Measurements from ENCODE around the gene JAKMIP1.
"Not testable (repeated sequence)": the region's sequence is repeated elsewhere in the genome, so short reads cannot be mapped to it uniquely, and the experiment has no call there.

Gene JAKMIP1

DNA sequence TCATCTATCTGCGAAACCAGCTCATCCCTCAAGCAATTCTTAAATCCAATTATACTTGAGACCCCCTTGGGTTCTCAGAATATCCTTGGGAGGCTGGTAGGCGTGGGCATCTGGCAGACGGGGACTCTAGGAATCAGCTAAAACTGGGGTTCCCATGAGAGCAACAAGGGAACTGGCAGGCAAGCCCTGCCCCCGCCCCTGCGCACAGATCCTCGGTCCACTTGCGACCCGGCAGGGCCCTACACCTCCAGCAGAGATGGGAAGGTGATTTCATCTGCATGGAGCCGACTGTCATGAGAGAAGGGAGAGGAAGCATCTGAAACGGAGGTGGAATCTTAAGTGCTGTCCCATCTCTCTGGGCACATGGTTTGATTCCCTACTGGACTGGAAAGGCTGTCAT lies 172.2 kb downstream of the JAKMIP1 start:
- DNase-seq = no peak

DNA sequence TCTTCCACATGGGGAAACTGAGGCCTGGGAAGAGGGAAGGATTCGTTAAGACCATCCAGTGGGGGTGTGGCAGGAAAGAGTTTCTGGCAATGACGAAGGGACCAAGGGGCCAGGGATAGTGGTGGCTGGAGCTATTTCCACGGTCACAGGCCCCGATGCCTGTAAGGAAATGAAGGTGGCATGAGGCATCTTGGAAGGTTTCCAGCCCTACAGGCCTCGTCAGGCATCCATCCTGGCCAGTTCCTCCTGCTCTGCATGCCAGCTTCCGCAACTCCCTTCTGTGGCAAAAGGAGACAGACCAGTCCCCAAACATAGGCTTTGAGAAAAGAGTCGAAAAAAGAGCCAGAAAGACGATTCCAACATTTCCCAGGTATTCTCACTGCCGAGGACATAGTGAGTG lies 173.0 kb downstream of the JAKMIP1 start:
- no peak for DNase-seq

DNA sequence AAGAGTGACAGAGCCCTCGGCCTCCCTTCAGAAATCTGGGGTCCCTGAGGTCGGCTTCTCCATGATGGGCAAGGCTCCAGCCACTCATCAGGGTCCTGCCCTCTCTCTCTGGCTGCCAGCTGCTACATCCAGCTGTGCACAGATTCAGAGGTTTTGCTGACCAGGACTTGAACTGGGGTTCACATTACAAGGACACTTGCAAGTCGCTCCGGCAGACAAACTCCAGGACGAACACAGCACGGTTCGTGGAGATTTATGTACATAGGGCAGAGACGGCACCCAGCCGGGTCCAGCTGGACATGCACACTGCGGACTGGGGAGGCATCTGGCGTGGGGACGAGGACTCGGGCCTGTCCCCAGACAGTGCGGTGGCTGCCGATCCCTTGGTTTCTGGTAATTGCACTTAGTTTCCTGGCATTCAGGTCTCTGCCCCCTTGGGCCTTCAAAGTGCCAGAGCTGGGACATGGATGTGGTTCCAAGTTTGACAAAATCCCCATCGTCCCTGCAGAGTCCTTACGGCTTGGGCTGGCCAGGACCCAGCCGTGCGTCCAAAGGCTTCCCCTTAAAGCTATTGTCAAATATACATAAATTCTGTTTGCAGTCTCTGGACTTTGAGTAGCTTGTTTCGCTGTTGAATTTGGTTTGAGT lies 175.9 kb downstream of the JAKMIP1 start:
- DNase-seq = no peak

DNA sequence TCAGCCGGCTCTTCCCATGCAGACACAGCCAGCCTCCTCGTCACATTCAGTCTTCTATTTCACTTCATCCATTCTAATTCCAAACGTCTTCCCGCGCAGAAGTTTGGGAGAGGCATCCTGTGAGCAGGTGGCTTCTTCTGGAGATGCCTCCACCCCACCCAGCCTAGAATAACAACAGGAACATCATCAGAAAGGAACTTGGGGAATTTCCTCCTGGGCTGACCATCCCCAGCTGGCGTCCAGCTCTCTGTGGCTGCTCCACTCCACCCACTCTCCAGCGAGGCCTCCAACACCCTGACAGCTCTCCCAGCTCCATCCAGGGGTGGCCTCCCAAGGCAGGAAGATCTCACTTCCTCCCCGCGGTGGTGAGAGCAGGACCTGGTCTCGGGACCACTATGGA lies 176.6 kb downstream of the JAKMIP1 start:
- DNase-seq = no peak

DNA sequence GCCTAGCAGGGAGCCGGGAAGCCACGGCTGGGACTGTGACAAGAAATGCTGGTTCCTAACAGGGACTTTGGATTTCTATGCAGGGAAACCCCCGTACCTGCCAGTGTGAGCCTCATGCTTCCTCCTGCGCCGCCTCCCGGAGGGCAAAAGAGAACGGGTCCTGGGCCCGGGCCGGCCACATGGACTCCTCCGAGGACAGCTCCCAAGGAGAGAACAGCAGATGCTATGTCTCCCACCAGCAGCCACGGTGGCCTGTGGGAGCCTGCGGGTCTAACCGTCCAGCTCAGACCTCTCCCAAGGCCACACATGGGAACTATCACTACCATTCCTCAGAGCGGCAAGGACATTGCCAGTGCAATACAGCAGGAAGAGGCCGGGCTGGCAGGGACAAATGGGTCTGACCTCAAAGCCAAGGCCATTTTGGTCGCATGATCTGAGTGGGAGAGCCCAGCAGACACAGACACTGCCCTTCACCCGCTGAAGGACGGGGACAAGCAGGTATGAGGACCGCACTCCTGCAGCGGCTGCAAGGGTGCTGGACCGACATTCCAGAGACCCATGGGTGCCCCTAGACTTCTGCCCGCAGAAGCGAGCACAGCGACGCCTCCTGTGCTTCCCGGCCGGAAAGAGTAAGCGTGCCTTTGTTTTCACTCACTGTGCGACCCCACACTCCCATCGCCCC lies 177.6 kb downstream of the JAKMIP1 start:
- no peak for DNase-seq

DNA sequence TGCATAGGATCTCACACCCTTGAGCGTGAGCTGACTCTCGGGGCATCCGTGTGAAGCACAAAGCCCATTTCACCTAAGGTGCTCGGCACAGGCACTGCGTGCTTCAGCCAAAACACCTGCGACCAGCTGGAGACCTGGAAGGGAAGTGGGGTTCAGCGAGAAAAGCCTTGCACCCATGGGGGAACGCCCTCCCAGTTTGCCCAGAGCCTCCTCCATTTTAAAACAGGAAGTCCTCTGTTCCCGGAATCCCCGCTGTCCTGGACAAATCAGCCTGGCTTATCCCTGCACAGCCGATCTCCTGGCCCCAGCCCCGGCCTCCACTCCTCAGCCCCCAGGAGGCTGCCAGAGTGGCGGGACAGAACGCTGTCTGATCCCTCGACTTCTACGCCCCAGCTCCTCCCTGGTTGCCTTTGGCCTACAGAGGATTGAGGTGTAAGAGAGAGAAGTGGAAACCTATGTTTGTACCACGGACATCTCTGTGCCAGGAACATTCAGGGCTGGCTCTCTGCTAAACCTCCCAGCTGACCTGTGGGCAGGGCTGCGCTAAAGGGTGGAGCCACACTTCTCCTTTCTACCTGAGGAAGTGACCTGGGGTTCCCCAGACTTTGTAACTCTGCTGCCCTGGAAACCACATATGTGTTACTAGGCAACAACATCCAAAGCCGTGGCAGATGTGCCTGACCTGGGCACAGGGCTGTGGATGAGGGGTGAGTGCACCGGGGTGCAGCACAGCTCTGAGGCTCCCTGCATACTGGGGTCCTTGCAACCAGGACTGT lies 178.3 kb downstream of the JAKMIP1 start:
- no peak for DNase-seq

DNA sequence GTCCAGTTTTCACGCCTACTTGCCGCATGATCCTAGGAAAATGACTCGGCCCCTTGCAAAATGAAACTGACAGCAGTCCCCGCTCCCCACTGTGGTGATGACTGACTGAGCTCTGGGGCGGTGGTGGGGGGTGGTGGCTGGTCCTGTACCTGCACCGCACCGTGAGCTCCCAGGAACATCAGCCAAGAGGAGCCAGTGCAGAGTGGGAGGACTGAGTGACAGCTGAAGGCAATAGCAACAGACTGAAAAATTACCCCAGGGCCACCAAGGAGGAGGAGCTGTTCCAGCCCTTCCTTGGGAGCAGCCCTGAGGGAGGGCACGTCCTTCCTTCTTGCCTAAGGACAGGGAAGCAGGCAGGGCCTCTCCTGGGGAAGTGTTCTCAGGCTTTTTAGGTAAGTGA lies 179.7 kb downstream of the JAKMIP1 start:
- DNase-seq = no peak

DNA sequence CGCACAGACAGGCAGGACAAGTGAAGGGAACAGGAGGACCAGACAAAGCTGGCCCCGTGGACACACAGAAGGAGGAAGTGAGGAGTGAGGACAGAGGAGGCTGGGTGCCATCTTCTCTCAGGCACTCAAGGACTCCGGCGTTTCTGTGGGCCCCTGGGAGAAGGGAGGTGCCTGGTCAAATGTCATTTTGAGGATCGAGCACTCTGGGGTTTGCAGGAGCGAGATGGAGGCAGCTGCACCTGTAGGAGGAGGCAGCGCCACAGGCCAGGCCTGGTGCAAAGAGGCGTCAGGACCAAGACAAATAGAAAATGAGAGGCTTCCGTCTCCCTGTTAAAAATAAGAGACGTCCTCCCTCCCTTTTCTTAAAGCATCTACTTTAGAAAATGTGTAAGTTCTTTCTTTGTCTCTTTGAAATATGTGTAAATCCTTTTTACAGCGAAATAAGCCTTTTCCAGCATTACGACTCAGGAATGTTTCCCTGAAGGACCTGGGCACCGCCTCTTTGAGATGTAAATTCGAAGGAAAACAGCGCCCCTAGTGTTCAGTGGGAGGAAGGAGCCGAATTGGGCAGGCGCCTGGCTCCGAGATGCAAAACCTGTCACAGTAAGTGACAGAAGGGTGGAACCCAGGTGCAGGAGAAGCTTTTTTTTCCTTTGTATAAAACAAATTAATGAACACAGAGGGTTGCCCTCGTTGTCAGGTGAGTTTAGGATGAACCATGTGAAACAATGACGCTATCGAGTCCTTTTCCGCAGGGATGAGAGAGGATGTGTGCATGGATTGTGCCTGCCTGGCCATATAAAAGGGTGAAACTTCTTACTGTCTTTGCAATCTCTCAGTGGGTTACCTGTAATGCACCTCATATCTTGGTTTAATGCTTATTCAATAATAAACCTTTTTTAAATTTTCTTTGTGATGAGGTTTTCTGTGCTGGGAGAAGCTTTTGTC lies 180.8 kb downstream of the JAKMIP1 start:
- DNase-seq = peak; percentile 48 to 59

DNA sequence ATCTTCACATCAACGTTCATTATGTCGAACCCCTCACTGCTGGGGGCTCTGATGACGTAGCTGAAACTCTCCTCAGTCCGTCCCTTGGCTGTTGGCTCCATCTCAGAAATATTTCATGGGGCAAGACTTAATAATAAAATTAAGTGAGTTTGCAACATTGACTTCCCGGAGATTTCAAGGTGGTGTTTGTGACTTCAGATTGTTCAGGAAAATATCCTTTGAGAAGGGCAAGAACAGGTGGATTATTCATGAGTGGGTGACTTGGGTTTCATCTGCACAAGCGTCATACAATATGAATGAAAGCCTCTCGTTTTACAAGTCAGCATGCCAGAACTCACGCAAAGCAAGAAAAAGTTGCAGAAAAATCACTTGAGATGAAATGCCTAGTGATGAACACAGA lies 182.0 kb downstream of the JAKMIP1 start, which contains the start of gene C4orf50:
Gene C4orf50 (minus strand): TSS at position 101 of the 400 bp plus-strand sequence.
- DNase-seq = no peak

DNA sequence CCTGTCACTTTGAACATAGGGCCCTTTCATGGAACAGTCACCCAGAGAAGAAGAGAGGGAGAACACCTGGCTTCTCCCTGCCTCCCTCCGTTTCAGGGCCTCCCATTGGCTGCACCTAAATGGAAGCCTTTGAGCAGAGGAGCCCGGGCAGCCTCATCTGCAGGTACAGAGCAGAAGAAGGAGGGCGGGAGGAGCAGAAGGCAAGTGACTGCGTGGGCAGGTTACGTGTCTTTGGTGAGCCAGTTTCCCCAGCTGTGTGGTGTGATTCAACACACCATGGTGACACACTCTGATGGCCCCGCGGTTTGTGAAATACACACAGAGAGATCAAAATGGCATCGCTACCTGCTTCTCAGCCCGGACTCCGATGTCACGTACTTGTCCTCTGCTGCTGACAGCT lies 182.5 kb downstream of the JAKMIP1 start:
- DNase-seq = no peak

DNA sequence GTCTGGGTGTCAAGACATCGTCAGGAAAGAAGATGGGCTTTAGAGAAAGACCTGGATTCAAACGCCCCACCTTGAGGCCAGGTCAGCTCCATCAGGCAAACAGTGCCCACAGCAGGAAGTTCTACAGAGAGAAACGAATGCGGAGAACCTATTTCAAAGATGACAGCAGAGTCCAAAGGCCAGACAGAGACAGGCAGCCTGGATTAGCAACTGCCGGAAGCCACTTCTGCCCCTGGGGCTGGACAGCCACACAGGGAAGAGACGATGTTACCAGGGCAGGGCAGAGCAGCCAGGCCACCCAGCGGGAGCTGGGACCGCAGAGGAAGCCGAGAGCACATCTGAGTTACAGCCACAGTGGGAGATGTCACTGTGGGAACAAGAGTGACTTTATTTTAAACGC lies 183.3 kb downstream of the JAKMIP1 start:
- no peak for DNase-seq

DNA sequence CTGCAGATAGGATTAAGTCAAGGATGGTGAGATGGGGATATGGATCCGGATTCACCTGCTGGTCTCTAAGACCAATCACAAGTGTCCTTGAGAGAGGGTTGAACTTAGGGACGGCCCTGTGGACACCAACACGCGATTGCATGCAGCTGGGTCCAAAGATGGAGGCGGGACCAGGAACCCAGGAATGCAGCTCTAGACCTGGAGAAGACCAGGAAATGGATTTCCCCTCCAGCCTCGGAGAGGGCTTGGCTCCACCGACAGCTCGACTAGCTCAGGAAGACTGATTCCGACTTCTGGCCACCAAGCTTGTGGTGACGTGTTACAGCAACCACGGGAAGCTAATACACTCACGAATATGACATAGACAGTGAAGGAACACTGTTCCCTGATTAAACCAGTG lies 186.8 kb downstream of the JAKMIP1 start:
- no peak for DNase-seq

DNA sequence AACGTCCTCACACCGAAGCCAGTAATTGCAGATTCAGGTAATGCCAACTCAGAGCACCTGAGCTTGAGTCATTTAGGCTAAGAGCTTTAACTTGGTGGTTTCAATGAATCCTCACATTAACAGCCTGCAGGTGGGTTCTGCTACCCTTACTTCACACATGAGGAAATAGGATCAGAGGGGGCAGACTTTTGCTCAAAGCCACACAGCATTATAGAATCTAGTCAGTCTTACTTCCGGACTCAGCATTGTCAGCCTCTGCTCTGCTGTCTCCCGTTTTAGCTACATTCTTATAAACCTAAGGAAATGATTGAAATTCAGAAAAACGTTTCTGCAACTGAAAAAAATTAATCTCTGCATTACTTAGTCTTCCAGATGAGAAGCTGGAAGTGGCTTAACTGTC lies 188.1 kb downstream of the JAKMIP1 start:
- no peak for DNase-seq

DNA sequence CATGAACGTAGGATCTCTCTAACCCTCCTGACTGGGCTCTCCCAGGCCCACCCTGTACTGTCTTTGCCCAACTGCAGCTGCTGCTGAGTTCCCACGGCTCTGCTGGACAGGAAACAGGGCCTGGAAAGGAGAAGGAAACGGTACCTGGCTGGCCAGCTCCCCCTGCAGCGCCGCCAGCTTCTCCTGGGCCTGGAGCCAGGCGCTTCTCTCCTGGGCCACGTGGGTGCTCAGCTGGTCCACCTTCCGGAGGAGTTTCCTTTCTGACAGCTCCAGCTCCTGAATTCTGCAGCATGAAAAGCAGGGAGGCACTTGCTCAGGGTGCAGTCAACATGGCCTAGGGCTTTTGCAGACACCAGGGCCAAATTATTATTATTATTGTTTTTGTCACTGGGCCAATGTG lies 188.7 kb downstream of the JAKMIP1 start:
- no peak for DNase-seq

DNA sequence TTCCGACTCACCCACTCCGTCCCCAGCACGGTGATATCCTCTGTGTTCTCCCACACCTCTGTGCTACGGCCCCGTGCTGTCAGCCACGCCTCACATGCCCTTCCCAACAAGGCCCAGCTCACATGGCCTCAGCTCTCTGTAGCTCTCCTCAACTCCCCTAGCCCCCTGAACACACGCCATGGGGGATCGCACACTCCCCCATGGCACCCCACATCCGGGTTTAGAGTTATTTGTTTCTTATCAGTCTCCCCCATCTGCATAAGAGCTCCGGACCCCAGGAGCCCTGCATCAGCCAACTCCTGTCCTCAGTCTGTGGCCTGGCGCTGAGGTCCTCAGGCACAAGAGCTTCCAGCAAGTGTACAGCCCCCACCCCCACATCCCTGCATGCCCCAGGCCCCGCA lies 189.1 kb downstream of the JAKMIP1 start:
- no peak for DNase-seq

DNA sequence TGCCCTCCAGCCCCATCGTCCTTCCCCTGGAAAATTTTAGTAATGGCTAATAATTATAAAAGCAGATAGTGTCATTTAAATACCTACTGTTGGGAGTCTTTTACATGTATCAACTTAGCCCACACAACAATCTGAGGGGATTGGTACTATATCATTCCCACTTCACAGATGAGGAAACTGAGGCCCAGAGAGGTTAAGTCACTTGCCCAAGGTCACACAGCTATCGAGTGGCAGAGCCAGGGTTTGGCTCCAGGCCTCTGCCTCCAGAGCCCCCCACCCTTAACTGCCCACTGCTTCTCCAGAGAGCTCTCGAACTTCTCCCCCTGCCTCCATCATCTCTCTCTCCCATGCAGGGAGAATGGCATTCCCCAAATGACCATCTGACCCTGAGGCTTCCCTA lies 189.6 kb downstream of the JAKMIP1 start:
- no peak for DNase-seq

DNA sequence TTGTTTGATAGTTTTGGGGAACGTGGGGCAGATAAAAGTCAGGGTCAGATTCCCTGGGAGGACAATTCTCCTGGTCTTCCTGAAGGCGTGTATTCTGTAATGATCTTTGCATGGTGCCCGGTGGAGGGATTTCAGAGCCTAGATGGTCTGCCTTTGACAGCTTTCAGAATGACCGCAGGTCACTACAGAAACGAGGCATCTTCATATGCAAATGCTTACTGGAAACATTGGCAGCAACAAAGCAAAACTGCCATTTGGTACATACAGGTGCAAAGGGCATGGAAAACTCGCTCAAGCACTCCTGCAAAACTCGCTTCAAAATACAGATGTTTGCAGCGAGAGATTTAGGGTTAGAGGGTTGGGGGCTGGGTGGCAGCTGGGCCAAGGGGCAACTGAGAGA lies 190.9 kb downstream of the JAKMIP1 start:
- no peak for DNase-seq

DNA sequence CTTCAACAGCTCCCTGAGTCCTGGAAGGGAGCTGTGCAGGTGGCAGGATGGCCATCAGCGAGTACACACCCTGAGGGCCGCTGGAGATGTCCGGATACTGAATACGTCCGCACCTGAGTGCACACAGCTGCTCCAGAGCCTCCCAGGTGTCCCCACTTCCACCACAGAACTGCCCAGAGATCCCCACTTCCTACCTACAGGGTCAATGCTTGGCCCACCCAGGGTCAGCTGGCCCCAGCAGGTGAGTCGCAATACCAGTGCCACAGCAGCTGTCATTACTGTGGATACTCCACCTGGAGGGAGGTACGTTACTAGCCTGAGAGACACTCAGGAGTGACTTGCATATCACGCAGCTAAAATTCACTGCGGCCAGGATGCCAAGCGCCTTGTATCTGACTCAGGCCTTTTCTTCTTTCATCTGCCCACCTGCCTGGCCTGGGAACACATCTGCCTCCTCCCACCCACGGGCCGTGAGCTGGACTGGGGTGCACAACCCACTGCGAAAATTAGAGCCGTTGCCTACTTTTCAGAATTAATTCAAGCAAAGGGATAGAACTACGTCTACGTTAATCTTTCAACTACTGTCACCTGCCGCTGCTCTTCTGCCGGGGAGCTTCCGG lies 191.5 kb downstream of the JAKMIP1 start:
- DNase-seq = no peak

DNA sequence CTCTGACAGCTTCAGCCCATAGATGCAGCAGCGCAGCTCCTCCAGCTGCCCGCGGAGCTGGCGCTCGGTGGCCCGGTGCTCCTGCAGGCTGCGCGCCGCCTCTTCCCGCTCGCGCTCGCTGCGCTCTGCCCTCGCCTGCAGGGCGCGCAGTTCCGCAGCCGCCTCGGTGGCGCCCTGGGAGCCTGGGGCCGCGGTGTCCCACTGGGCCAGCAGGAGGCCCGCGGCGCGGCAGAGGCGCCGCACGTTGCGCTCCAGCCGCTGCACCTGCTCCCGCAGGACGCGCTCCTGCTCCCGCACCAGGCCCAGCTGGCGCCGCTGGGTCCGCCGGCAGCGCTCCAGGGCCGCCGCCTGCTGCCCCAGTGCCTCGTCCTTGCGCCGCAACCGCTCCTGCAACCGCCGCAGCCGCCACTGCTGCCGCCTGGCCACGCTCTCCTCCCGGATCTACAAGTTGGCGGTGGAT lies 192.2 kb downstream of the JAKMIP1 start:
- no peak for DNase-seq

DNA sequence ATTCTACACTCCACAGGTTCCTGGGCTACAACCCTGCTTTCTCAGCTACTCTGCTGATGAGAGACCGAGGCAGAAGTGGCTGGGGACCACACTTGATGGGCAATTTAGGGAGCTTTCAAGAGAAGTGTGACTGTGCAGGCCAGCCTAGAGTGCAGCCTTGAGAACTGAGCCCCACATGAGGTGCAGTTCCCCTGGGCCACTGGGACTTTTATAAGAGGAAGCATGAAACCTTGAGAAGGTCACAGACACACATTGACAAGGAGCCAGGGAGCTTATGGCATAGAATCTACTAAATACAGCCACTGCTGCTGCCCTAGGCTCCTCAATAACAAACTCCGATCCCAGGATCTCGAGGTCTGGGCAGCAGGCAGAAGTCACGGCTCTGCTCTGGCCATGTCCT lies 195.2 kb downstream of the JAKMIP1 start:
- DNase-seq = no peak

DNA sequence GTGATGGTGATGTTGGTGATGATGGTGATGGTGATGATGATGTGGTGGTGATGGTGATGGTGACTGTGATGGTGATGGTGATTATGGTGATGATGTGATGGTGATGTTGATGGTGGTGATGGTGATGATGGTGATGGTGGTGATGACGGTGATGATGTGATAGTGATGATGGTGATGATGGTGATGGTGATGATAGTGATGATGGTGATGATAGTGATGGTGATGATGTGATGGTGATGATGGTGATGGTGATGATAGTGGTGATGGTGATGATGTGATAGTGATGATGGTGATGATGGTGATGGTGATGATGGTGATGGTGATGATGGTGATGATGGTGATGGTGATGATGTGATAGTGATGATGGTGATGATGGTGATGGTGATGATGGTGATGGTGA lies 196.9 kb downstream of the JAKMIP1 start:
- DNase-seq = not testable (repeated sequence)

DNA sequence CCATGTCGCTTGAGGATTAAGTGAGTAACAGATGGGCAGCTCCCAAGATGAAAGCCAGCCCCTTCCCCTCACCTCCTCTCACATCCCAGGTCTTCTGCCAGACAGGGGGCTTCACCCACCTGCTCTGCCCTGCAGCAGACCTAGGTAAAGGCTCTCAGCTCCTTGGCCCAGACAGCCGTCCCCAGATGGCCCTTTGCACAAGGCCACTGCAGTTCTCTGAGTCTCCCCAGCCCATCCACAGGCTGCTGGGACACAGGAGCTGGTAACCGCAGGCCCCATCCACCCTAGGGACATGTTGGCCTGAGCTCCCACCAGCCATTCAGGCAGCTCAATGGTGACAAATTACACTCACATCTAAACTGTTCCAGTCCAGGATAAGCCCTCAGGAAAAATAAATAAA lies 197.4 kb downstream of the JAKMIP1 start:
- no peak for DNase-seq

DNA sequence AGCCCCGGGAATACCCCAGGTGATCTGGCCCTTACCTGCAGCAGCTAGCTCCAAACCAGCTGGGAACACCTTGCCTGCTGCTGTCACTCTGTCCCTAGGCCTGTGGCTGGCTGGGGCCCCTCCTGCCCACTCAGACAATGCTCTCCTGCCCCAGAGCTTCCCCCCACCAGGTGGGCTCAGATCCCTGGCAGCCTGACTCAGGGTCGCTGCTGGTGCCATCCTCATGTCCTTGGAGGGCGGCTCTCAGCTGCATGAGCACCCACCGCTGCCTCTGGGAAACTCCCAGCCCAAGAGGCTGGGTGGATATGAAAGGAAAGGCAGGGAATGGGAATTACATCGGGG lies 197.9 kb downstream of the JAKMIP1 start:
- DNase-seq = no peak
